Adrenal gland (tissue), 12 donors: ENCODE measurements around the gene NCKAP5. TPM values are rescaled to one million over a fixed set of nuclear protein-coding genes. Genes with fewer than 3 reads are reported as not detected.
A peak's percentile ranks its signal among the peaks of the same experiment; 100 is the strongest.

ENCODE experiments used
- DNase-seq, 7 donors: peaks; one replicate each; pipeline ENCODE4 v3.0.0-alpha.2; 2019 to 2020
- H3K27ac ChIP-seq, 5 donors: fragments of 200-600 bp; sonication (generic) in 4 of 5; 1 replicate in 3 of 5; 2 replicates in 2 of 5; pipeline versions ENCODE4 v1.5.1 to v1.8.0; 2016 to 2020; ENCODE audit warnings: mild to moderate bottlenecking in 1 of 5
- H3K27me3 ChIP-seq: fragments of 200-600 bp; 2 replicates; pipeline ENCODE4 v1.8.0; 2021
- H3K36me3 ChIP-seq, 2 donors: fragments of 200-600 bp; replicated peaks in 1 of 2; 1 replicate in 1 of 2; 2 replicates in 1 of 2; pipeline versions ENCODE4 v1.5.1 to v1.8.0; 2018 to 2022
- H3K4me1 ChIP-seq, 2 donors: fragments of 200-600 bp; replicated peaks in 1 of 2; 1 replicate in 1 of 2; 2 replicates in 1 of 2; pipeline versions ENCODE4 v1.5.1 to v1.8.0; 2018 to 2021
- H3K4me3 ChIP-seq, 4 donors: fragments of 200-600 bp; sonication (generic) in 3 of 4; one replicate each; pipeline ENCODE4 v1.5.1; 2016 to 2018
- H3K9me3 ChIP-seq, 3 donors: fragments of 200-600 bp; sonication (generic) in 1 of 3; replicated peaks in 1 of 3; 1 replicate in 2 of 3; 2 replicates in 1 of 3; pipeline versions ENCODE4 v1.5.1 to v1.8.0; 2016 to 2021
- CTCF ChIP-seq, 6 experiments: fragments of 450-650 bp in 4 of 6; fragments of 200-600 bp in 2 of 6; sonication (generic) in 1 of 6; IDR thresholded peaks; 1 replicate in 5 of 6; 2 replicates in 1 of 6; pipeline versions ENCODE4 v1.5.1 to v1.8.0; 2016 to 2021; ENCODE audit warnings: antibody characterized with exemption in 6 of 6, mild to moderate bottlenecking in 2 of 6, moderate library complexity in 1 of 6
- POLR2A ChIP-seq, 2 donors: fragments of 450-650 bp; IDR thresholded peaks; one replicate each; pipeline ENCODE4 v1.6.1; 2017; ENCODE audit warnings: antibody characterized with exemption in 2 of 2, mild to moderate bottlenecking in 2 of 2, moderate library complexity in 1 of 2
- WGBS, 4 donors: extraction: QIAGEN DNeasy Blood & Tissue Kit in 2 of 4; methylation state at CpG; one replicate each; pipeline versions ENCODE4 v1.1.5 to v1.1.7; 2013 to 2017; 5-methylcytosine and 5-hydroxymethylcytosine counted together
- intact Hi-C, 2 donors: fragments of 100-400 bp; cut with DNase I; formaldehyde crosslinking; loops; one replicate each; pipeline versions ENCODE4 v1.14.1 to v1.15.0; 2022 to 2023
- polyA plus RNA-seq, 3 donors: library from polyadenylated mRNA; stranded (reverse); fragments of 200-250 nt in 2 of 3; fragments of 350-450 nt in 1 of 3; fragmentation: Illumina TruSeq in 1 of 3; extraction: RNeasy Lipid Tissue Mini Kit (QIAGEN cat#74804) in 1 of 3; gene quantifications; one replicate each; pipeline ENCODE4 v1.2.3, GENCODE V29; 2013 to 2014
- total RNA-seq, 9 donors: library from RNA; depleted of rRNA in 4 of 9; stranded (reverse); fragments of >200 nt in 4 of 9; fragments of 120-200 nt in 1 of 9; fragmentation: NEBNext Ultra II Directional in 1 of 9; extraction: Animal tissue kit (Norgen Biotek cat#: 25700) in 1 of 9; gene quantifications; one replicate each; pipeline versions ENCODE4 v1.1.0 to v1.2.4, GENCODE V29; 2013 to 2023
- donor health status: healthy with polysubstance abuse.
- donor health status: Bipolar disorder and iron deficiency.
- donor health status: DM: yes; HTN: yes; CAD: no.
- donor health status: DM: no; HTN: no; CAD: no.
- donor health status: DM: no; HTN: no; CAD: no.
- donor health status: DM: yes; HTN: yes; CAD: no.

Gene NCKAP5
- total and polyA plus RNA-seq, 12 donors, result 0.06 to 3.1 (median 1.1) TPM

GRCh38 chr2:133253793-133254192 lies 314.5 kb downstream of the NCKAP5 start:
- no peaks in the 10 kb centered on the region for H3K4me1 ChIP-seq
- no peaks in the 10 kb centered on the region for H3K27me3 ChIP-seq
- WGBS, 4 donors, result 84 to 93% (median 89%) methylated on average over 2 of the region's 2 CpGs
- no peak overlapping the region for H3K27ac ChIP-seq
- no peaks in the 10 kb centered on the region for H3K36me3 ChIP-seq
- intact Hi-C loops, result no loop called here
- DNase-seq, result no peak
- H3K9me3 ChIP-seq, result no peaks in the 10 kb centered on the region
- H3K4me3 ChIP-seq, result no peak overlapping the region
- TF ChIP-seq POLR2A (IDR thresholded peaks at IDR 0.05) (no peak), CTCF (IDR thresholded peaks at IDR 0.05) (no peak)

DNA sequence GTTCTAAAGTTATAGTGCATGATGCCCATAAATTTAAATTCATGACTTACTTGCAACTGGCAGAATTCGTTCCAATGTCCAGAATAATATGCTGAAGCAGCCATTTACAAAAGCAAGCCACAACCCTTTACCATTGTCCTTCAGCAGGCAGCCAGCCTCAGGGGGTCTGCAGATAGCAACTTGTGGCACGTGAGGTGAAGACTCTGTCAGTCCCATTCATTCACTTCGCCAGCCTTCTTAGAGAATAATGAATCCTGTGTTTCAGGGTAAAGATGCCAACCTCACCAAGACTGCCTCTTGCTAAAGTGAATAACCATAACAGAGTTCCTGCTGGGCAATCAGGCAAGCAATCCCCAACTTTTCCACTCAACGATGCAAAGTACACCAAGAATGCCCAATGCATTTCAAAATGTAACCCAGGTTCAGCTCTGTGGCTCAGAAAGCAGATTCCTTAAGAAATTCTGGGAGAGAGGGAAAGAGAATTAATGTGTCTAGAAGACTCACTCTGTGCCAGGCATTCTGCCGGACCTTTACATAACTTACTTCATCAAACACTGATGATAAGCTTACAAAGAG lies 315.4 kb downstream of the NCKAP5 start:
- WGBS, 4 donors, result 77 to 89% (median 83%) methylated on average over 5 of the region's 5 CpGs
- TF ChIP-seq POLR2A (IDR thresholded peaks at IDR 0.05) (no peak), CTCF (IDR thresholded peaks at IDR 0.05) (no peak)
- H3K27me3 ChIP-seq, result no peaks in the 10 kb centered on the region
- intact Hi-C loops, result no loop called here
- H3K4me1 ChIP-seq, result no peaks in the 10 kb centered on the region
- DNase-seq, result no peak
- no peak overlapping the region for H3K27ac ChIP-seq
- H3K9me3 ChIP-seq, result no peaks in the 10 kb centered on the region
- H3K36me3 ChIP-seq, result no peaks in the 10 kb centered on the region
- no peak overlapping the region for H3K4me3 ChIP-seq

DNA sequence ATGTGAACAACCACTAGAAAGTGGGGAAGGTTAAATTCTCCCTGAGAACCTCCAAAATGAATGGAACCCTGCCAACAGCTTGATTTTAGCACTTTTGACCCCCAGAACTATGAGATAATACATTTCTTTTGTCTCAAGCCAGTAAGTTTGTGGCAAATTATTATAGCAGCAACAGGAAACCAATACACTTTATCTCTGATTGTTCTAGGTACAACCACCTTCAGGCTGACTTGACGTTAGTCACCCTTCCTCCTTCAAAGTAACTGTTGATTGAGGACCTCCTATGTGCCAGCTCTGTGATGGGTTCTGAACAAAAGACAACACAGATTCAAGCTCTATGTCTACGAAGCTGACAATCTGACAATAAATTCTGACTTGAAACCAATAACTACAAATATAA lies 318.9 kb downstream of the NCKAP5 start:
- H3K4me3 ChIP-seq, result no peak overlapping the region
- no peaks in the 10 kb centered on the region for H3K36me3 ChIP-seq
- no peak for TF ChIP-seq POLR2A (IDR thresholded peaks at IDR 0.05)
- TF ChIP-seq CTCF (IDR thresholded peaks at IDR 0.05), result no peak
- H3K9me3 ChIP-seq, result no peaks in the 10 kb centered on the region
- intact Hi-C loops, result no loop called here
- H3K27ac ChIP-seq, result no peak overlapping the region
- WGBS, 4 donors, result 74 to 85% (median 79%) methylated on average over 2 of the region's 2 CpGs
- no peaks in the 10 kb centered on the region for H3K4me1 ChIP-seq
- DNase-seq, result no peak
- no peaks in the 10 kb centered on the region for H3K27me3 ChIP-seq

DNA sequence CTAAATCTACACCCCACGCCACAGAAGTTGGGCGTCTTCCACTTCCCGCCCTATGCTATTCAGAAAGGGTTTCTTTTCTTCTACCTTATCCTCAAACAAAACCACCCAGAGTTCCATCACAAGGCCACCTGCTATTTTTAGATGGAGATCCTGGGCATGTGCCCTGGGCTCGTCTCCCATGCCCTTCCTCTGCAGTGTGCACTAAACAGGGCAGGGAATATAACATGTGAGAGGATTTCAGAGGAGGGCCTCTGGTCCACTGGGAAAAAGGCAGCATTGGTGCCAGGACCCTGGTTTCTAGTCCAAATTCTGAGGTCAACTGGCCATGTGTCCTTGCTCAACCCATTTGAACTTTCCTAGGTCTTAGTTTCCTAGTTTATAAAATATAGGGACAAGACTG lies 320.0 kb downstream of the NCKAP5 start:
- Histone ChIP-seq H3K9me3 (no peaks in the 10 kb centered on the region), H3K4me1 (no peaks in the 10 kb centered on the region), H3K27me3 (no peaks in the 10 kb centered on the region), H3K4me3 (no peak overlapping the region), H3K27ac (peak overlapping the region in 2 of 5 donors; percentile 29 to 40), H3K36me3 (no peaks in the 10 kb centered on the region)
- no peak for DNase-seq
- intact Hi-C loops, result no loop called here
- 69 to 80% (median 75%) methylated on average over 4 of the region's 4 CpGs for WGBS, 4 donors
- TF ChIP-seq CTCF (IDR thresholded peaks at IDR 0.05), result no peak
- TF ChIP-seq POLR2A (IDR thresholded peaks at IDR 0.05), result no peak
